Midbrain (tissue), 1 donor: Measurements from ENCODE around the gene PHF23.
A peak's percentile ranks its signal among the peaks of the same experiment; 100 is the strongest.
"Not testable (repeated sequence)": the region's sequence is repeated elsewhere in the genome, so short reads cannot be mapped to it uniquely, and the experiment has no call there.

ENCODE experiments used
- DNase-seq: peaks from one replicate; lab custom pipeline; 2025; lab: John Stamatoyannopoulos, UW

The PHF23 gene

DNA sequence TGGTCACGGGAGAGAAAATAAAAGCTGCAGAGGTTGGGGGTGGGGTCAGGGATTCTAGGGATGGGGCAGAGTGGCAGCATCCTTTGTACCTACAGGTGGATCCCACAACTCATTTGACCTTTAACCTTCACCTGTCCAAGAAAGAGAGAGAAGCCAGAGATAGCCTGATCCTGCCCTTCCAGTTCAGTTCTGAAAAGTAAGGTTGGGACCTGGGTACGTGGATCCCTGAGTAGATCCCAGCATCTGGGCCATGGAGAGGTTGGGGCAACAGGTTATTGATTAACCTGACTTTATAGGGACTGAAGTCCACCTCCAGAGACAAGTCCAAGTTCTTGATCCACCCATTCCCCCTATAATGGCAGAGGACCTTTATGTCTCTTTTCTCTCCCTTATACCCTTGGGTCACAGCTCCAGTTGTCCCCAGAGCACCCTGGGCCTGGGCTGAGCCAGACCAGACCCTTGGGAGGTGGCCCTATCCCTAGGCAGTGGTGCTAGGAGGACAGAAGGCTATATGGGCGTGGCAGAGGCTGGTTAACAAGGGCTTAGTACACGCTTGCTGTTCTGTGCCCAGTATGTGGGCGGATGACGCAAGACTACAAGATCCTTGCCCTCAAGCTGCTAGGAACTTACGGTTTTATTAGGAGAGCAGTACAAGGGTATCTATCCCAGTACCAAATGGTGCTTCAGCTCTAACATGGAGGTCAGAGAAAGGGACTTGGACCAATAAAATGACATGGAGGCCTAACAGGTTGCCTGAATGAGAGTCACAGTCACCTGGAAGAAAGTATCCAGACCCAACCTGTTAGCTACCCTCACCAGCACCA, 19.7 kb upstream of the PHF23 start:
- DNase-seq = no peak

- DNase-seq = no peak
Observed at GRCh38 chr17:7256766-7257456, 17.7 kb upstream of the PHF23 start.

DNA sequence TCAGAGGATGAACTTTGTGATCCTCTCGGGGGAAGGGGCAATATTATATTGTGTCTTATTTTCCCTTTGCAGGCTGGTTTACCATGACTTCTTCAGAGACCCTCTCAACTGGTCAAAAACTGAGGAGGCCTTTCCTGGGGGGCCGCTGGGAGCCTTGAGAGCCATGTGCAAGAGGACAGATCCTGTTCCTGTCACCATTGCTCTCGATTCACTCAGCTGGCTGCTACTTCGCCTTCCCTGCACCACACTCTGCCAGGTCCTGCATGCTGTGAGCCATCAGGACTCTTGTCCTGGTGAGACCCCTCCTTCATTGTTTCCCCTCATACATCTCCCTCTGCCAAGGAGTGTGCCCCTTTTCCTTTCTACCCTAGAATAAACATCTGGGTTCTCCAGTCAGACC, 15.3 kb upstream of the PHF23 start:
- DNase-seq = no peak

GRCh38 chr17:7253082-7253481, 13.8 kb upstream of the PHF23 start:
- no peak for DNase-seq

DNA sequence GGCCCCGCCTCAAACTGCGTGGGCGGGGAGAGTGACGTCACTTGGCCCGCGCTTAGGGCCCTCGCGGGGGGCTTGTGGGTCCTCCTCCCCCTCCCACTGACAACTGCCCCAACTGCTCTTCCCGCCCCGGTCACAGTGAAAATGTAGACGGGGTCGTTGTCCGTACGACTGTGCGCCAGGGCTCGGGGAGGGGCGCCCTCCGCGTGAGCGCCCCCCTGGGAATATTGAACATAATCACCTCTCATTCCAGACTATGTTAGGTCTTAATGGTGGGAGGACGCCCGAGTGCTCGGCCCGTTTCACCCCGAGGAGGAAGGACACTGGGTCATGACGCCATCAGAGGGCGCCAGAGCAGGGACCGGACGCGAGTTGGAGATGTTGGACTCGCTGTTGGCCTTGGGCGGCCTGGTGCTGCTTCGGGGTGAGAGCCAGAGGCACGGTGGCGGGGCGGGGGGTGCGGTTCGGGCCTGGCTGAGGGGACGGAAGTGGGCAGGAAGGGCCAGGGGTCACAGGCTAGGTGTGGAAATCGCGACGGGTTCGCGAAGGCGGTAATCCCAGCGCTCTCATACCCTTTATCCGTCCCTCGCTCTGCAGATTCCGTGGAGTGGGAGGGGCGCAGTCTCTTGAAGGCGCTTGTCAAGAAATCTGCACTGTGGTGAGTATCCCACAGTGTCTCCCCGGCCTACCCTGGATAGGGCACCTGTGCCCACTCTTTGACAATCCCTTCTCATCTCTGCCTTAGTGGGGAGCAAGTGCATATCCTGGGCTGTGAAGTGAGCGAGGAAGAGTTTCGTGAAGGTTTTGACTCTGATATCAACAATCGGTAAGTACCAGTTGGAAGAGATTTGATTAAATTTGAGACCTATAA, 13.2 kb upstream of the PHF23 start, which contains the start of gene ELP5:
Gene ELP5 (plus strand): TSS at position 40 of the 868 bp plus-strand sequence. CDS start 336 bp downstream, at position 376.
- peak; percentile 91 for DNase-seq

DNA sequence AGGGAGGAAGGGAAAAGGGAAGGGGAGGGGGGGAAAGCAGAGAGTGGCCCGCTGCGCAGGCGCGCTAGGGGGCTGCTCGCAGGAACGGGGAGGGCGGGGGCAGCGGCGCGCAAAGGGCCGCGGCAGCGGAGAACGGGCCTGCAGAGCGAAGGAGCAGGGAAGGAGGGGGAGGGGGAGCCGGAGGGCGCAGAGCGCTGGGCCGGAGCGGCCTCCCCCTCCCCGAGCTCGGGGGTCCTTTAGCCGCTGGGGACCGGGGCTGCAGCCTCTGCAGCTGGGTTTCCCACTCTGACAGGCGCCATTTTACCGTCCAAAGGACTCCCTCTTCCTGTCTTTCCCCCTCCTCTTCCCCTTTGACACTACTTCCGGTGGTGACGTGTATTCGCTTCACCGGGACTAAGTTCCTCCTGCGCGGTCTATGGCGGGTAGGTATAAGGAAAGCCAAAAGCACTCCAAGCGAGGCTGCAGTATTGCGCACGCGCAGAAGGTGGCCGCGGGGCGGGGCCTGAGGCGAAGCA, 12.5 kb upstream of the PHF23 start, which contains the start of gene CTDNEP1:
Gene CTDNEP1 (minus strand): TSS at position 74 of the 515 bp plus-strand sequence. CDS start 438 bp downstream, outside the sequence.
- DNase-seq = peak; percentile 98

GRCh38 chr17:7250695-7251627, 11.7 kb upstream of the PHF23 start:
- DNase-seq = no peak

DNA sequence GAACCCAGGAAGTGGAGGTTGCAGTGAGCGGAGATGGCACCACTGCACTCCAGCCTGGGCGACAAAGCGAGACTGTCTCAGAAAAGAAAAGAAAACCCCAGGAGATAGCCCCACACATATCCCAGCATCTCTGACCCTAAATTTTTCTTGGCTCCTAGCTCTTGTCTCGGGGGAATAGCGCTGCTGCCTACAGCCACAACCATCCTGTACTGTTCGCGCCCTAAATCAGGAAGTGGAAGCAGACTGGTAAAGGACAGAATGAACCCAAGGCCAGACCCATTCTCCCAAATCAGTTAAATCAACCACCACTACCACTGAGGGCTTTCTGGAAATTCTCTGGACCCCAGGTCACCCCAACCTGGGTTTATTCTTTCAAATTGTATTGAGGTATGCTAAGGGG, 10.6 kb upstream of the PHF23 start:
- DNase-seq = no peak

DNA sequence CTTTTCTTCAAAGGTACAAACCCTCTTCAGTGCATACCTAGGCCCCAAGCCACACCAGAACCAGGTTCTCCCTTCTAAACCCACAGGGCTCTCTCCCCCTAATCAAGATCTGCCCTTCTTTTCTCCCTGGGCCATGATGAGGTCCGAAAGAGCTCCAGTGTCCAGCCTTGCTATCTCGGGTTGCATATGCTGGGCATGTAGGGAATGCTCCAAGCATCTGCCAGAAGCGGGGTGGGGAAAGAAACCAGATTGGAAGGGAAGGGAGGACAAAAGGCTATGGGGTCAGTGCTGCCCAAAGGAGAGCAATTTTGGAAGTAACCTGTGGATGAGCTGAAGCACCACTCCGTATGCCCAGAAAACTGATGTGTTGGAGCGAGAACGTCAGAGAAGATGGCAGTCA, 10.0 kb upstream of the PHF23 start:
- no peak for DNase-seq

GRCh38 chr17:7248796-7249195, 9.5 kb upstream of the PHF23 start:
- no peak for DNase-seq

- no peak for DNase-seq
Observed at GRCh38 chr17:7246779-7247178, 7.5 kb upstream of the PHF23 start.

DNA sequence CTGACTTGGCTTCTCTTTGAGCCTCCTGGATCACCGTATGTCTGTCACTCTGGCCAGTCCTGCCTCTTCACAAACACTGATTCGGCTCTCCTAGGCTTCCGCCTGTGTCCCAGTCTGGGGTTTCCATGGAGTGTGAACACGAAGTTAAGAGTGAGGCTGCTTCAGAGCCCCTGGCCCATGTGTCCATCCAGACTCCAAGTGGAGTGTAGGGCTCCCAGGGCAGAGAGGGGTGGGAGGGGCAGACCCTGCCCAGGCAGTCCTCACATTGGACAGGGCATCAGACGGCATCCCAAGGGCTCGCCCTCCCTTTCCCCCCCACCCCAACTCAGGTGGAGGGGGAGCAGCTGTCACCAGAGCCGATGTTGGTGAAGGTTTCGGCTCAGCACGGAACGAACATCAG, 4.6 kb upstream of the PHF23 start:
- not testable (repeated sequence) for DNase-seq

DNA sequence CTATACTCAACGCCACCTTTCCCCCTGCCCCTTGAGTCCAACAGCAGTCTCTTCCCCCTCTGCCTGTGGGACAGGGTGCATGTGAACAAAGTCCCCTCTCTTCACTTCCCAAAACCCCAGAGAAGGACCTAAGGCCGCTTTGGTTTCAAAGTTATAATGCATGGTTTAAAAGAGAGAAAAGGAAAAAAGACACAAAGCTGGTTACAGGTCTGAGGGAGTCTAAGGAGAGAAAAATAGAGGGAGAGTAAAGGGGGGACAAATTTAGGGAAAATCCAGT, 4.1 kb upstream of the PHF23 start:
- DNase-seq = no peak

DNA sequence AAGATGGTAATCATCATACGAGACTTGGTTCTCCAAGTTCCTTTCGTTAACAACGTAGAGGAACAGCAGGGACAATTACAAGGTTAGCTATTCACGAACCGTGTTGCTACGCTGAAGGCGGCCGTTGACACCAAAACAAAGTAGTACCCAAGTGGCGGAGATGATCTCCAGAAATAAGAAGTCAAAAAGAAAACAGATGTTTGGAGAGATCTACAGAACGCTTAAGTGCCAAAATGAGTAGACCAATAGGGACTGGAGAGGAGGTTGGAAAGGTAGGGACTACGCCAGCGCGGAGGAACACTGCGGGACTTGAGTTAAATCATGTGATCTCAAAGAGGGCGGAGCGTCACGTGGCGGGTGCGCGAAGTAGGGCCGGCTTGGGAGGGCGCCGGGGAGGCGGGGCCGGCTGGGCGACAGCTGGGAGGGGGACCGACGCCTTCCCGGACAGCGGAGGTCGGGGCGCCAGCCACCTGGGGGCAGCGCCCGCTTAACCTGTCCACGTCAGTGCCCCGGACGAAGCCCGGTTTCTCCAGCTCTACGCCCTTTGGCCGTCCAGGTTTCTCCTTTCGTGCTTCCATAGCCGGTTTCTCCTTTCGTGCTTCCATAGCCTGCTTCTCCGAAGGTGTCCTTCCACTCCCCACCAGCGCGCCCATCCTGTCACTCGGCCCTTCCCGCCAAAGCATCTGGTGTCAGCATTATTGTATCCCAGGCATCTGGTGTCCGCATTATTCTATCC, 3.6 kb upstream of the PHF23 start:
- peak; percentile 94 for DNase-seq

- DNase-seq = peak; percentile 96
Observed at GRCh38 chr17:7241783-7242716, 2.8 kb upstream of the PHF23 start, which contains the start of gene GABARAP. GABARAP (minus strand) TSS chr17:7242449; CDS start chr17:7242330, 119 bp downstream.

DNA sequence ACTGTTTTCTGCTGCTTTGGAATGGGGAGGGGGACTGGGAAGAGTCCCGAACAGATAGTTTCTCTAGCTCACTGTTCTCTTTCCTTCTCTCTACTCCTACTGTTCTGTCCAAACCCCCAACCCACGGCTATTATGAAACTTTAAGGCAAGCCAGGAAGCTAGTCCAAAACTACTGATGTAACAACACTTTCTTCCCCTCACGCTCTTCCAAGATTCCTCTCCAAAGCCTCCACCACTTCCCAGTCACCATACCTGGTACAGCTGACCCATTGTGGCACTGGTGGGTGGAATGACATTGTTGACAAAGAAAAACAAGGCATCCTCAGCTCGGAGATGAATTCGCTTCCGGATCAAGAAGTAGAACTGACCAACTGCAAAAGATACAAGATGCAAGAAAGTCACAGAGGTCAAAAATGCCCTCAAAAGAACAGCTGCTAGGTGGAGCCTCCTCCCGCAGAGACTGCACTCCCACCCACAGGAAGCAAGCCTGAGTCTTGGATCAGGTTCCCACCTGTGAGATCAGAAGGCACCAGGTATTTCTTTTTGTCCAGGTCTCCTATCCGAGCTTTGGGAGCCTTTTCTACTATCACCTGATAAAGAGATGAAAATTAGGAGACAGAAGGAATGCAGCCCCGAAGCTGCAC, 2.0 kb upstream of the PHF23 start:
- DNase-seq = no peak

DNA sequence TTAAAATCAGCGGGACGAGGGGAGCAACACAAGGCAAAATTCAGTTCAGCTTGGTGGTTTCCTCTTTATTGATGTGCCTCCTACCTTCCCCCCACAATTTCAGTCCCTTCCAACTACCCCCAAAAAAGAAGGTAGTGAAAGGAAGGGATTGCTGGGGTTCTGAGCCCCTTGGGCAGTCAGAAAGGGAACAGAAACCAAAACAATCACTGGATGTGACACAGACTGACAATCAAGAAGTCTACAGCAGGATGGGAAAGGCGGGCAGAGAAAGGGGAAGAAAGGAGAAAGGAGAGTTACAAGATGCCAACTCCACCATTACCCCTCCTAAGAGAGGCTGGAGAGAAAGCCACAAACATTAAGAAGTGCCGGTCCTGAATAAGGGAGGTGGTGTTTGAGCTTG, 1.1 kb upstream of the PHF23 start:
- no peak for DNase-seq

- no peak for DNase-seq
Observed at GRCh38 chr17:7238420-7239090, 702 bp downstream of the PHF23 start.
